Left lung (tissue), 10 donors: ENCODE measurements around the gene EXOC3. TPM values are rescaled to one million over a fixed set of nuclear protein-coding genes. Genes with fewer than 3 reads are reported as not detected.

Source experiments
- ATAC-seq: fragments of 200-7000 bp; cut with Tn5 transposase; one replicate; pipeline ENCODE4 v1.9.1; 2020; ENCODE audit warnings: moderate library complexity
- DNase-seq, 4 donors: peaks; one replicate each; pipeline ENCODE4 v3.0.0-alpha.2; 2013 to 2020
- H3K27ac ChIP-seq, 2 donors: fragments of 200-600 bp; sonication (generic) in 1 of 2; one replicate each; pipeline versions ENCODE4 v1.5.0 to v1.8.0; 2020 to 2021
- H3K27me3 ChIP-seq, 2 donors: fragments of 200-600 bp; sonication (generic) in 1 of 2; one replicate each; pipeline versions ENCODE4 v1.5.0 to v1.8.0; 2020 to 2021
- H3K36me3 ChIP-seq, 2 donors: fragments of 200-600 bp; sonication (generic) in 1 of 2; one replicate each; pipeline versions ENCODE4 v1.5.0 to v1.8.0; 2020 to 2021
- H3K4me1 ChIP-seq, 2 donors: fragments of 200-600 bp; one replicate each; pipeline ENCODE4 v1.8.0; 2021
- H3K4me3 ChIP-seq, 2 donors: fragments of 200-600 bp; sonication (generic) in 1 of 2; one replicate each; pipeline versions ENCODE4 v1.5.0 to v1.8.0; 2020 to 2021; ENCODE audit warnings: mild to moderate bottlenecking in 1 of 2
- H3K9me3 ChIP-seq, 2 donors: fragments of 200-600 bp; sonication (generic) in 1 of 2; one replicate each; pipeline versions ENCODE4 v1.5.0 to v1.8.0; 2020 to 2021
- intact Hi-C, 2 donors: fragments of 100-400 bp; cut with DNase I; formaldehyde crosslinking; loops; one replicate each; pipeline versions ENCODE4 v1.11.2 to v1.14.2; 2022
- polyA plus RNA-seq, 6 donors: library from polyadenylated mRNA; unstranded; fragments of 120-200 nt; gene quantifications; one replicate each; pipeline ENCODE4 v1.2.1, GENCODE V29; 2013; ENCODE audit not compliant: insufficient read length in 6 of 6
- total RNA-seq, 2 donors: library from RNA; stranded (reverse); fragmentation: NEBNext Ultra II Directional; extraction: Animal tissue kit (Norgen Biotek cat#: 25700); gene quantifications; one replicate each; pipeline ENCODE4 v1.2.1, GENCODE V29; 2021
- TF ChIP-seq, protein P1 (sequence below), 2 donors: fragments of 200-600 bp; sonication (generic) in 1 of 2; IDR thresholded peaks; one replicate each; pipeline versions ENCODE4 v1.5.0 to v1.8.0; 2021; ENCODE audit warnings: antibody characterized with exemption in 2 of 2
- donor health status: DM: no; HTN: yes; CAD: no.
- donor health status: DM: no; HTN: no; CAD: no.

Gene EXOC3
- total and polyA plus RNA-seq, 8 donors = 43.8 to 62.4 (median 57.0) TPM

GRCh38 chr5:421287-421880 is 21.6 kb upstream of the EXOC3 start:
- TF ChIP-seq, protein P1, sequence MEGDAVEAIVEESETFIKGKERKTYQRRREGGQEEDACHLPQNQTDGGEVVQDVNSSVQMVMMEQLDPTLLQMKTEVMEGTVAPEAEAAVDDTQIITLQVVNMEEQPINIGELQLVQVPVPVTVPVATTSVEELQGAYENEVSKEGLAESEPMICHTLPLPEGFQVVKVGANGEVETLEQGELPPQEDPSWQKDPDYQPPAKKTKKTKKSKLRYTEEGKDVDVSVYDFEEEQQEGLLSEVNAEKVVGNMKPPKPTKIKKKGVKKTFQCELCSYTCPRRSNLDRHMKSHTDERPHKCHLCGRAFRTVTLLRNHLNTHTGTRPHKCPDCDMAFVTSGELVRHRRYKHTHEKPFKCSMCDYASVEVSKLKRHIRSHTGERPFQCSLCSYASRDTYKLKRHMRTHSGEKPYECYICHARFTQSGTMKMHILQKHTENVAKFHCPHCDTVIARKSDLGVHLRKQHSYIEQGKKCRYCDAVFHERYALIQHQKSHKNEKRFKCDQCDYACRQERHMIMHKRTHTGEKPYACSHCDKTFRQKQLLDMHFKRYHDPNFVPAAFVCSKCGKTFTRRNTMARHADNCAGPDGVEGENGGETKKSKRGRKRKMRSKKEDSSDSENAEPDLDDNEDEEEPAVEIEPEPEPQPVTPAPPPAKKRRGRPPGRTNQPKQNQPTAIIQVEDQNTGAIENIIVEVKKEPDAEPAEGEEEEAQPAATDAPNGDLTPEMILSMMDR (IDR thresholded peaks at IDR 0.05) = no peak
- no peak overlapping the region for H3K27ac ChIP-seq
- H3K4me1 ChIP-seq = no peaks in the 10 kb centered on the region
- no peaks in the 10 kb centered on the region for H3K27me3 ChIP-seq
- no peaks in the 10 kb centered on the region for H3K9me3 ChIP-seq
- intact Hi-C loops = no loop called here
- H3K4me3 ChIP-seq = no peak overlapping the region
- DNase-seq (peak in 1 of 4 donors; percentile 79), ATAC-seq (no peak)
- no peaks in the 10 kb centered on the region for H3K36me3 ChIP-seq

- DNase-seq = no peak
- TF ChIP-seq, protein P1 (IDR thresholded peaks at IDR 0.05) = no peak
- Histone ChIP-seq H3K9me3 (no peaks in the 10 kb centered on the region), H3K27me3 (no peaks in the 10 kb centered on the region), H3K4me1 (no peaks in the 10 kb centered on the region), H3K4me3 (no peak overlapping the region), H3K27ac (no peak overlapping the region), H3K36me3 (no peaks in the 10 kb centered on the region)
- intact Hi-C loops = no loop called here
- ATAC-seq = no peak
Measured at GRCh38 chr5:421901-422300, 21.1 kb upstream of the EXOC3 start.

GRCh38 chr5:422323-423232 is 20.4 kb upstream of the EXOC3 start:
- TF ChIP-seq, protein P1 (IDR thresholded peaks at IDR 0.05) = no peak
- Histone ChIP-seq H3K4me3 (no peak overlapping the region), H3K9me3 (no peaks in the 10 kb centered on the region), H3K4me1 (no peaks in the 10 kb centered on the region), H3K27me3 (no peaks in the 10 kb centered on the region), H3K27ac (no peak overlapping the region), H3K36me3 (no peaks in the 10 kb centered on the region)
- ATAC-seq = no peak
- intact Hi-C loops = no loop called here
- DNase-seq = no peak

- H3K27me3 ChIP-seq = no peaks in the 10 kb centered on the region
- intact Hi-C loops = no loop called here
- no peak overlapping the region for H3K4me3 ChIP-seq
- TF ChIP-seq, protein P1 (IDR thresholded peaks at IDR 0.05) = no peak
- DNase-seq = no peak
- no peak for ATAC-seq
- no peaks in the 10 kb centered on the region for H3K36me3 ChIP-seq
- H3K4me1 ChIP-seq = no peaks in the 10 kb centered on the region
- no peak overlapping the region for H3K27ac ChIP-seq
- H3K9me3 ChIP-seq = no peaks in the 10 kb centered on the region
Measured at GRCh38 chr5:423233-423565, 19.8 kb upstream of the EXOC3 start.

DNA sequence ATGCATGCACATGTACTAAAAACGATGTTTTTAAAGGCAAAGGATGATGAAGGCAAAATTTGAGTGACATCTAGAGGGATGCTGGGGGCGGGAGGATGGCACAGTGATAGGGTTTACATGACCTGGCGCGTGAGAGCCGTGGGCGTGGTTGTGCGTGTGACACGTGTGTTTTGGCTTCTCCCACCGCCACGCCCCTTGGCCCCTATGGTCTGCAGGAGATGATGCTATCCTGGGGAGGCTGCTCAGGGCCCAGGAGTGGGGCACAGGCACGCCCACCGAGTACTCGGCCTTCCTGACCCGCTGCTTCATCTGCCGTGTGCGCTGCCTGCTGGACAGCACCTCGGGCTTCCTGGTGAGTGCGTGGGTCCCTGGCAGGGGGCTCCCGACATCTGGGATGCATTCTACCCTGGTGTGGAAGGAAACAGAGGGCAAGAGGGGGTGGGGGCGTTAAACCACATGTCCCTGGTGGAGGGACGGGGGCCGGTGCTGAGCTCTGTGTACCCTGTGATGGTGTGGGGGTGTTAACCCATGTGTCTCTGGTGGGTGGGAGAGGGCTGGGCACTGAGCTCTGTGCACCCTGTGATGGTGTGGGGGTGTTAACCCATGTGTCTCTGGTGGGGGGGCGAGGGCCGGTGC is 19.2 kb upstream of the EXOC3 start:
- no peaks in the 10 kb centered on the region for H3K27me3 ChIP-seq
- no peak overlapping the region for H3K27ac ChIP-seq
- H3K9me3 ChIP-seq = no peaks in the 10 kb centered on the region
- H3K4me1 ChIP-seq = no peaks in the 10 kb centered on the region
- no peak for ATAC-seq
- H3K4me3 ChIP-seq = no peak overlapping the region
- no peak for DNase-seq
- no peaks in the 10 kb centered on the region for H3K36me3 ChIP-seq
- intact Hi-C loops = no loop called here
- TF ChIP-seq, protein P1 (IDR thresholded peaks at IDR 0.05) = no peak
